Activated CD8-positive, alpha-beta memory T cell treated with anti-CD3 and anti-CD28 coated beads, Interleukin-2, amount 50 U/mL, for 4 hours (primary cell): ENCODE data around the gene HOXC4.

Experiments used
- DNase-seq: peaks from one replicate; pipeline ENCODE4 v3.0.0-alpha.2; 2020

HOXC4 gene

GRCh38 chr12:54053751-54054741 is at the start of gene HOXC4:
Gene HOXC4 (plus strand): TSS chr12:54053835. CDS start chr12:54053923, 88 bp downstream.
- DNase-seq, result no peak

GRCh38 chr12:54004063-54004840 is 49.4 kb upstream of the HOXC4 start:
- DNase-seq, result no peak

- DNase-seq, result no peak
Measured at GRCh38 chr12:54004841-54005530, 48.6 kb upstream of the HOXC4 start.

- no peak for DNase-seq
Measured at GRCh38 chr12:54005531-54005852, 48.1 kb upstream of the HOXC4 start.

DNA sequence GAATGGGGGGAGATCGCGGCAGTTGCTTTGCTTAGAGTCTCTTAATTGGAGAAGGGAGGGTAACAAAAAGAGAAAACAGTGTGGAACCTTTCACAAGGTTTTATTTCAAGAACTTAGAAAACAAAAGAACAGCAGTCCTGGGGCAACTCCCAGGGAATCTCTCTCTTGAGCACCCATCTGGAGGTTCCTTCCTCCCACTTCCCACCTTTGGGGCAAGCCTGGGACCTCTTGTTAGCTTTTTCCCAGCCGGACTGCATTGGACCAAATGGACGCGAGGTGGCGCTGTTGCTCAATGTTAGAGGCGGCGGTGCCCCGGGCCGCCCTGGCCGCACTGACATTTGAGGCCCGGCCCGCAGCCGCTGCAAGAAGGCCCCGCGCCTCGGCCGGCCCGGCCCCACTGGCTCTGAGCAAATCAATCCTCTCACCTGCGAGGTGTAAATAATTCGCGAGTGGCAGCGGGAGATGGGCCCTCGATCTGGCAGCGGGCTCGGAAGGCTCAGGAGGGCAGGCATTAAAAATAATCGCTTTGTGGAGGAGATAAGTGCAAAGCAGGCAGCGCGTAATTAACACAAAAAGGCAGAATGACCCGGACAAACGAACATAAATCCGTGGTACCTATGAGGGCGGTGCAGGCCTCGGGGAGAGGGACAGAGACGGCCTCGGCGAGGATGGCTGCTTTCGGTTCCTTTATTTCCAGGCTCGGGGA is 47.6 kb upstream of the HOXC4 start:
- peak; percentile 84 for DNase-seq

DNA sequence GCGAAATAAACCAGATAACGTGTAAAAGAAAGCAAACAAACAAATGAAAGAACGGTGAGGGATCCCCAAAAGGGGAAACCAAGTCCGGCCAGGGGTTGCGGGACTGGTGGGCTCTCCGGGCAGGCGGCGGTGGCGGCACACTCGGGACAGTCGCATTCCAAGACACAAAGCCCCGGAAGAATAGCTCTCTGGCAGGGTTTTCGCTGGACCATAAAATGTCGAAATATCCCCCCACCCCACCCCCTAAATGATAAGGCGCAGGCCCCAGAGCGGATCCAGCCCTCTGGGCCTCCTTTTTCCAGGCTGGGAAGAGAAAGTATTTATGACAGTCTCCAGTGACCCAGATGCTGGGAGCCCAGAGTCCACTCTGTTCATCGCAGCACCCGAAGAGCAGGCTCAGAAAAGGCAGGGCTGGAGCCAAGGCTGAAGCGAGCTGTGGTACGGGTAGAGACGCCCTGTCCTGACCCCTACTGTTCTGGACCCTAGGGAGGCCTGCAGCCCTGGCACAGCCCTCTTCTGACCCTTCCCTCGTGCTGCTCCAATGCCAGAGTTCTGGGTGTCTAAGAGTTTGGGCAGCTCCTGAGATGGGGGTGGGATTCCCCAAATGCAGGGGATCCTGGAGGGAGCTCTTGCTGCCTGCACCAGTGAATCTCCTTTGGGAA is 46.9 kb upstream of the HOXC4 start:
- no peak for DNase-seq

DNA sequence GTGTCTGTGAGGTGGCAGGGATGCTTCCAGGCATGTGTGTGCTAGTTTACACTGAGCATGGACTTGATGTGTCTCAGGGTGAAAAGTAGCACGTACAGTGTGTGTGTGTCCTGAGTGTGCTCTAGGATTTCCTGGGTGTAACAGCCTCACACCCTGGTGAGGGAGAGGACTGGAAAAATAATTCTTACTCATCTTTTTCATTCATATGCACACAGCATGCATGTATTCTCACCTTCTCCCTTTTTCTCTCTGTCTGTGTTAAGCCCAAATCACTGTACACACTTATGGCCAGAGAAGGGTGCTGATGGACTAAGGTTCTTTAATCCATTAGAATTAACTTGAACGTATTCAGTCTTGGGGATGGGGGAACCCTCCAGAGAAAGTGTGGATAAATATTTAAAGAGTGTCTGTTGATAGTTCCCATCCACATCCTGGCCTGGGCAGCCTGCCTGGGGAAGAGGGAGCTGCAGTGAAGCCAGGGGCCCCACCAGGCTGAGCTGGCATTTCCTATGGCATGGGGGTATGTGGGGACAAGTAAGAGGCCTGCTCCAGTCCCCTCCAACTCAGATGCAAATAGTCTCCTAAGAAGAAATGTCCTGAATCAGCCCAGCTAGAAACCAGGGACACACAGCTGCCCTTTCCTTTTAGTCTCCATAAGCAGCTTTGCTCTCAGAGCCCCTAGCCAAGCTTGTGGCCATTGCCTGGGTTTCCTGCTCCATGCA is 45.9 kb upstream of the HOXC4 start:
- DNase-seq, result no peak

GRCh38 chr12:54008260-54008552 is 45.4 kb upstream of the HOXC4 start:
- no peak for DNase-seq

DNA sequence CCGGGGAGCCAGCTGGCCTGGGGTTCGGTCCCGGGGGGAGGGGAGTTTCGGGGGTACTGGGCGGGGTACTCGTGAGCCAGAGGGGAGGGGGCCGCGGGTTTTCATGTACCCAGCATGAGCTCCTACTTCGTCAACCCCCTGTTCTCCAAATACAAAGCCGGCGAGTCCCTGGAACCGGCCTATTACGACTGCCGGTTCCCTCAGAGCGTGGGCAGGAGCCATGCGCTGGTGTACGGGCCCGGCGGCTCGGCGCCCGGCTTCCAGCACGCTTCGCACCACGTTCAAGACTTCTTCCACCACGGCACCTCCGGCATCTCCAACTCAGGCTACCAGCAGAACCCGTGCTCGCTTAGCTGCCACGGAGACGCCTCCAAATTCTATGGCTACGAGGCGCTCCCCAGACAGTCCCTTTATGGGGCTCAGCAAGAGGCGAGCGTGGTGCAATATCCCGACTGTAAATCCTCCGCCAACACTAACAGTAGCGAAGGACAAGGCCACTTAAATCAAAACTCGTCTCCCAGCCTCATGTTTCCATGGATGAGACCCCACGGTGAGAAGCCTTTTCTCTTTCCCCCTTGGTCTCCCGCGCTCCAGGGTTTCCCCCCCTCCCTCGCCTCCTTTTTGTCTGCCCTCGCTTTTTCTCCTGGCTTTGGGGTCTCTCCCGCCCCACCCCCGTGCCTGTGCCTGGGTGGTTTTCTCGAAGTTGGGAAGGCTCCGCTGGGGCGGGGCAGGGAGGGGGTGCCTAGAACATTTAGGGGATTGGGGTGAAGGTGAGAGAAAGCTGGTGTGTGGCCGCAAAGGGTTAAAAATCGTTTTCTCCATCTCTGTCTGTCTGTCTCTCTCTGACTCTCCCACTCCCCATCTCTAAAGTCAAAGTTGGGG is 44.2 kb upstream of the HOXC4 start:
- DNase-seq, result no peak

DNA sequence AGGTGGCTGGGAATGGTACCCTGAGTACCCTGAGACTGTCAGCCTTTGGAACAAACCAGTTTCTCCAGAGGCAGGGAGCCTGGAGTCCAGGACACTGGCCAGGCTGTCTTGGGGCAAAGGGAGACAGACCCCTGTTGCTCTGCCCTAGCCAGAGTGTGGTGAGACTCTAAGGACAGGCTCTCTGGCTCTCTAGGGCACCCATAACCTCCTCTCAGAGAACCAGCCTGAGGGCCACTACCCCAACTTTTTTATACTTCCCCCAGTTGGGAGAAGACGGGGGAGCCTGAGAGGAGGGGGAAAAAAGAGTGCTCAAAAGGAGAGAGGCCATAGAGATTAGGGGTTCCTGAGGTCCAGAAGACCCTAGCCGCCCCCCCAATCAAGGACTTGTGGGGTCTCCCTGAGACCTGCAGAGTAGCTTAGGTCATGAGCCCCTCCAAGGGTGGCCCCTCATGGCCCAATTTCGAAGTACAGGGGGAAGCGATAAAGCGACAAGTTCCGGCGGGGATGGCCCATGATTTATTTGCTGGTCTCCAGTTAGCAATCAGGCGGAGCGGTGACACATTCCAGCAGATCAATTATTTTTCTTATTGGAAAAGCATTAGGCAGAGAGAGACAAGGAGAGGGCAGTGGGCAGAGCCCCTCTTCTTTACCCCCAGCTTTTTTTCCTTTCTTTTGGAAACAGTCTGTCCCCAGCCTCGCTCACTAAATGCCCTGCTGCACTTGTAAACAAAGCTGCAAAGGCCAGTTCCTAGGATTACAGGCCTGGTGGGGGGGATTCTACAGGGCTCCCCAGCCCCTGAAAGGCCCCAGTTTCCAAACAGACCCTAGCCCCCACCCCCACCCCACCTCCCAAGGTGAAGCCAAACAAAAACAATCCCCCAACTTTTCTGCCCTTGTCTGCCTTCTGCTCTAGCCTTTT is 43.3 kb upstream of the HOXC4 start:
- DNase-seq, result no peak

DNA sequence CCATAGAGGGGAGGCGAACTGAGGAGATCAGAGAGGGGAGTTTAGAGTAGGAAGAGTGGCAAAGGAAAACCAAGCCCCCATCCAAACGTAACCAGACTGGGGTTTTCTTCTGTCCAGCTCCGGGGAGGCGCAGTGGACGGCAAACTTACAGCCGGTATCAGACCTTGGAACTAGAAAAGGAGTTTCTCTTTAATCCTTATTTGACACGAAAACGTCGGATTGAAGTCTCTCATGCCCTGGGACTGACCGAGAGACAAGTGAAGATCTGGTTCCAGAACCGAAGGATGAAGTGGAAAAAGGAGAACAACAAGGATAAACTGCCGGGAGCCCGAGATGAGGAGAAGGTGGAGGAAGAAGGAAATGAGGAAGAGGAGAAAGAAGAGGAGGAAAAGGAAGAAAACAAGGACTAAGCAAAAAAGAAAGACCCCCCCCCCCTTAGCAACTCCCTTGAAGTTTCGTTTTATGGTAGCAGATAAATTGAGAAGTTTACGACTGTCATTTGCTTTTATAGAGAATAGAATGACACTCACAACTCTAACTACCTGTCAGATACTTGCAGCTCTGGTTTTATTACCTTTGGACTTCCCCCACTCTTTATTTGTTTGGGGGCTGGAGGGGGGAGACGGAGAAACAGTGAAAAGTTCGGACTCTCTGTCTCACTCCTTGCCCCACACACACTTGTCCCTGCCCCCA is 42.5 kb upstream of the HOXC4 start:
- no peak for DNase-seq

- DNase-seq, result no peak
Measured at GRCh38 chr12:54011665-54012532, 41.7 kb upstream of the HOXC4 start.

- no peak for DNase-seq
Measured at GRCh38 chr12:54012631-54013409, 40.8 kb upstream of the HOXC4 start.

DNA sequence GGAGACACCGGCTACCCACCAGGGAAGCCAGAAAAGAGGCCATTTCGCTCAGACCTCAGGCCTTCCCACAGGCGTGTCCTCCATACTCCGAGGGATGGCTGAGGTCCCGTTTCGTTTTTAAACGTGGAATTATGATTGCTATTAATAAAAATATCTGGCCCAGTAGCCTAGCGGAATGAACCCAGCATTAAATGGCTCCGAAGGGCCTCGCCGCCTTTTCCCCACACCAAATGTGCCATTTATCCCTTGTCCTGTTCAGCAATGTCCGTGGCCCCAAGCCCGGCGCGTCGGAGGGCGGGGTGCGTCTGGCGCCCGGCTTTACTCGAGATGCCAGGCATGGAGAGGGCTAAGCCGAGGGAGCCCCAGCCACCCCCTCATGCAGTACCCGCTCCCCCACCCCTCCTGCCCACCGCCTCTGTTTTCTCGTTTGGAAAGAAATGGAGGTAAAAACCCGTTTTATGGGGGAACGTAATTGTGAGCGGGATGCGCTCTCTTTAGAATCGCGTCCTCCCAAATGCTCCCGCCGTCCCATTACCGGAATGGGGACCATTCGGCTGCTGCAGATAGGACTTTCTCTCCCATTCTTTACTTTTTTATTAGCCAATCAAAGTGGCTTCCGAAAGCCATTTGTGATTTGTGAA is 39.1 kb upstream of the HOXC4 start:
- no peak for DNase-seq

DNA sequence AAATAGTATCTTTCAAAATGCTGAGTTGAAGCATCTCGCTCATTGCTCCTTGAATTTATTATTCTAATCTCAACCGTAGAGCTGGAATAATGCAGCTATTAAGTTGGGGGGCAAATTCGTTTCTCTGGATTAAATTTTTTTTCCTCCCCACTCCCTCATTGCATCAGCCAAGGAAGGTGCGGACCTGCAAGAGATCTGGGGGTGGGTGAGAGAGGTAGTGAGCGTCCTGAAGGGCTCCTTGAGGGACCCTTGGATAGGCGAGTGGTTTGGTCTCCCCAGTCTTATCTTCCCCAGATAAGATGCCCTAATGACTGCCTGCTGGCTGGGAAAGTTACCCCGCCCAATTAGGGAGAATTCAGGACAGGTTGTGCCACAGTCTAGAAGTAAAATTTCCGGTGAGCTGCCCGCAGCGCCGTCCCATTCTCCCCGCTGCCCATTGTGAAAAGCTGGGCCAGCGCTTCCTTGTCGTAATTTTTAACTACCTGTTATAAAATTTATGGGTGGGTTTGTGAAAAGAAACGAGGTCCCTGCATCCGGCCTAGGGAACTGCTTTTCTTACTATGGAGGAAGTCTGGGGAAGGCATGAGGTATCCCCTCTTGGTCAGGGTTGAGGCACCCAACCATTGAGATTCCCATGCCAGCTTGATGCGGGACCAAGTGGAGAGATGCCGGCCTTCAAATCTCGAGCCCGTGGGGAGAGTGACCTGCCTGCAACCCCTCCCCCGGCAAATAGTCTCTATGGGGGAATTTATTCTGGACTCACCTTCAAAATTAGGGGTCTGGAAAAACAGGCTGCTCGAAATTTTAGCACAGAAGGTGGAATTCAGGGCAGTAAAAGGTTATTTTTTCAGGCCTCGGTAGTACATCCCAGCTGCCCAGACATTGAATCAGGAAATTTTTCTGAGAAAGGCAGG is 38.4 kb upstream of the HOXC4 start:
- DNase-seq, result no peak
